Jurkat, Clone E6-1 (cell line): ENCODE results near the gene SERBP1. TPM values are rescaled to one million over a fixed set of nuclear protein-coding genes. Genes with fewer than 3 reads are reported as not detected.

Experiments
- DNase-seq: peaks from one replicate; pipeline ENCODE4 v3.0.0-alpha.2; 2011; ENCODE audit warnings: low read depth, low spot score
- H3K4me3 ChIP-seq: 2 replicates; pipeline ENCODE4 v1.5.1; 2011; ENCODE audit warnings: mild to moderate bottlenecking, low read length, control low read depth, moderate library complexity
- polyA plus RNA-seq: library from polyadenylated mRNA; unstranded; fragments of >200 nt; gene quantifications from one replicate; pipeline ENCODE4 v1.2.1, GENCODE V29; 2012; ENCODE audit warnings: missing spikeins; ENCODE audit not compliant: insufficient read length, insufficient read depth

Gene SERBP1
- 357 TPM for polyA plus RNA-seq

GRCh38 chr1:67430358-67431155 is at the start of gene SERBP1:
TSS of gene SERBP1 (minus strand) at chr1:67430402. CDS start at chr1:67430300, 102 bp downstream.
- peak; percentile 98 for DNase-seq
- peak within 1 kb of the TSS; percentile 85 for H3K4me3 ChIP-seq

- DNase-seq: no peak
- H3K4me3 ChIP-seq: no peak overlapping the region
These were observed 49.1 kb upstream of the SERBP1 start for GRCh38 chr1:67479146-67479891.

GRCh38 chr1:67476906-67477305 is 46.7 kb upstream of the SERBP1 start:
- no peak overlapping the region for H3K4me3 ChIP-seq
- no peak for DNase-seq

GRCh38 chr1:67476006-67476482 is 45.8 kb upstream of the SERBP1 start:
- H3K4me3 ChIP-seq: no peak overlapping the region
- DNase-seq: no peak

GRCh38 chr1:67472056-67472455 is 41.9 kb upstream of the SERBP1 start:
- H3K4me3 ChIP-seq: no peak overlapping the region
- DNase-seq: no peak

- H3K4me3 ChIP-seq: no peak overlapping the region
- DNase-seq: no peak
These were observed 39.2 kb upstream of the SERBP1 start for GRCh38 chr1:67469431-67469830.

GRCh38 chr1:67468066-67468718 is 38.0 kb upstream of the SERBP1 start:
- no peak for DNase-seq
- no peak overlapping the region for H3K4me3 ChIP-seq

- DNase-seq: no peak
- no peak overlapping the region for H3K4me3 ChIP-seq
These were observed 35.2 kb upstream of the SERBP1 start for GRCh38 chr1:67465375-67465774.

GRCh38 chr1:67464746-67465145 is 34.5 kb upstream of the SERBP1 start:
- H3K4me3 ChIP-seq: no peak overlapping the region
- DNase-seq: no peak

GRCh38 chr1:67464058-67464457 is 33.9 kb upstream of the SERBP1 start:
- no peak for DNase-seq
- H3K4me3 ChIP-seq: no peak overlapping the region

GRCh38 chr1:67463298-67463955 is 33.2 kb upstream of the SERBP1 start:
- DNase-seq: no peak
- no peak overlapping the region for H3K4me3 ChIP-seq

GRCh38 chr1:67460676-67461500 is 30.7 kb upstream of the SERBP1 start:
- no peak for DNase-seq

GRCh38 chr1:67459068-67459467 is 28.9 kb upstream of the SERBP1 start:
- H3K4me3 ChIP-seq: no peak overlapping the region
- DNase-seq: no peak

More at GRCh38 chr1:67460676-67461500, 30.7 kb upstream of the SERBP1 start:
- H3K4me3 ChIP-seq: no peak overlapping the region

- DNase-seq: no peak
- H3K4me3 ChIP-seq: no peak overlapping the region
These were observed 28.5 kb upstream of the SERBP1 start for GRCh38 chr1:67458663-67459062.

GRCh38 chr1:67457247-67457646 is 27.0 kb upstream of the SERBP1 start:
- DNase-seq: no peak
- H3K4me3 ChIP-seq: no peak overlapping the region

GRCh38 chr1:67451815-67452214 is 21.6 kb upstream of the SERBP1 start:
- no peak for DNase-seq
- no peak overlapping the region for H3K4me3 ChIP-seq

GRCh38 chr1:67451356-67451755 is 21.2 kb upstream of the SERBP1 start:
- DNase-seq: no peak
- no peak overlapping the region for H3K4me3 ChIP-seq

GRCh38 chr1:67446893-67447292 is 16.7 kb upstream of the SERBP1 start:
- no peak for DNase-seq
- H3K4me3 ChIP-seq: no peak overlapping the region
